ENCODE data around the gene PSMD11. TPM values are rescaled to one million over a fixed set of nuclear protein-coding genes. Genes with fewer than 3 reads are reported as not detected.
"Not testable (repeated sequence)": the region's sequence is repeated elsewhere in the genome, so short reads cannot be mapped to it uniquely, and the experiment has no call there.

The PSMD11 gene
- 63.7 TPM for total RNA-seq
- long read RNA-seq, full-length matches to known transcripts, result 150 of 160 reads
- long read RNA-seq, partial matches to known transcripts, result 3 of 160 reads
- long read RNA-seq, other reads (novel, unspliced or antisense), result 7 of 160 reads

DNA sequence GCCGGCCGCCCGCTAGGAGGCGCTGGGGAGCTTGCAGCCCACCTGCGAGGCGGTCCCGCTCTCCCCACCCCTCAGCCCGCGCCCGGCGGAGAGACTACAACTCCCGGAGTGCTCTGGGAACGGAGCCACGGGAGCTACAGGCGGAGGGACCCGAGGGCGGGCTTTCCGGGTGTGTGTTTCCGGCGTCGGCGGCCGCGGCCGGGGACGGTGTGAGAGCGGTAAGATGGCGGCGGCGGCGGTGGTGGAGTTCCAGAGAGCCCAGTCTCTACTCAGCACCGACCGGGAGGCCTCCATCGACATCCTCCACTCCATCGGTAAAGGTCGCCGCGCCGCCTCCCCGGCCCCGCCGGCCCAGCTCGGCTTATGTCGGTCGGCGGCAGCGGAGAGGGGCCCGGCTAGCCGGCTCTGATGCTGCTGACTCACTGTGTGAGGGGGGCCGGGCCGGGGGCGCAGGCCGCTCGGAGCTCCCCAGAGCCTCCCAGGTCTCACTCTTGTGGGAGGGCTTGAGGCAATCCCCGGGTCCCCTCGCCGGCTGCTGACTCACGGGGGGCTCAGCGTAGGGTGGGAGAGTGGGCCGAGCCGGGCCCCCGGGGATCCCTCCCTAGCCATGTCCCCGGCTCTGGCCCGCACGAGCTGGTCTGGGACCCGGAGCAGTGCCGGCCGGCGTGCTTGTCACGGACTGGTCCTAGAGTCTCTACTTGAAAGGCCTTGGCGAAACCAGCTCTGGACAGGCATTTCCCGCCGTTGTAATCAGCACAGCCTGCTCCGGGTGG lies at the start of gene PSMD11:
TSS of gene PSMD11 (plus strand) at position 210 of the 773 bp plus-strand sequence. CDS start at position 224, 14 bp downstream.
- no peaks in the 10 kb centered on the region for H3K9me3 ChIP-seq (replicated peaks)
- intact Hi-C loops (cut with micrococcal nuclease), result no loop called here
- peaks cover 46% of the 10 kb centered on the region for H3K4me1 ChIP-seq
- H3K27ac ChIP-seq (replicated peaks), result peak within 1 kb of the TSS; percentile 86
- no peaks in the 10 kb centered on the region for H3K27me3 ChIP-seq (ENCODE audit: low read depth)
- TF ChIP-seq CTCF (IDR thresholded peaks at IDR 0.05; ENCODE audit: borderline replicate concordance), result peak; percentile 96
- peak within 1 kb of the TSS; percentile 99 for H3K4me3 ChIP-seq
- peaks cover 28% of the 10 kb centered on the region for H3K36me3 ChIP-seq
- peak; percentile 99 for DNase-seq

DNA sequence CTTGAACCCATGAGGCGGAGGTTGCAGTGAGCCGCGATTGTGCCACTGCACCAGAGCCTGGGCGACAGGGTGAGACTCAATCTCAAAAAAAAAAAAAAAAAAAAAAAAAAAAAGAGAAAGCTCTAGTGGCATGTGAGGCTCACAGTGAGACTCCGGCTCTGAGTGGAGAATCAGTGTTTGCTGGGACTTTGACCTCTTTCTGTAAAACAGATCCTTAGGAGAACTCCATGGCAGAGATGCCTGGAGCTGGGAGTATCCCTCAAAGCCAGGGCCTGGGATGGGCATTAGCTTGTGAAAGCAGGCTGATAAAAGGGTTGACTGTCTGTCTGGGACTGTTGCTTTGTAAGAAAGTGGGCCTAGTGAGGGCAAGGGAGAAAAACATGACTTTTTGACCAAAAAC lies 48.0 kb upstream of the PSMD11 start:
- no peak overlapping the region for H3K27ac ChIP-seq (replicated peaks)
- H3K36me3 ChIP-seq, result no peaks in the 10 kb centered on the region
- no peak for DNase-seq
- no peaks in the 10 kb centered on the region for H3K9me3 ChIP-seq (replicated peaks)
- intact Hi-C loops (cut with micrococcal nuclease), result no loop called here
- no peak overlapping the region for H3K4me3 ChIP-seq
- TF ChIP-seq CTCF (IDR thresholded peaks at IDR 0.05; ENCODE audit: borderline replicate concordance), result no peak
- no peaks in the 10 kb centered on the region for H3K27me3 ChIP-seq (ENCODE audit: low read depth)
- H3K4me1 ChIP-seq, result peaks cover 14% of the 10 kb centered on the region

GRCh38 chr17:32398946-32399345 lies 45.4 kb upstream of the PSMD11 start:
- H3K36me3 ChIP-seq, result no peaks in the 10 kb centered on the region
- no peaks in the 10 kb centered on the region for H3K27me3 ChIP-seq (ENCODE audit: low read depth)
- intact Hi-C loops (cut with micrococcal nuclease), result no loop called here
- no peak for TF ChIP-seq CTCF (IDR thresholded peaks at IDR 0.05; ENCODE audit: borderline replicate concordance)
- H3K9me3 ChIP-seq (replicated peaks), result no peaks in the 10 kb centered on the region
- H3K4me3 ChIP-seq, result no peak overlapping the region
- peaks cover 14% of the 10 kb centered on the region for H3K4me1 ChIP-seq
- peak overlapping the region; percentile 18 for H3K27ac ChIP-seq (replicated peaks)
- DNase-seq, result no peak

- H3K27ac ChIP-seq (replicated peaks); intact Hi-C loops (cut with micrococcal nuclease); DNase-seq: not testable (repeated sequence)
Observed at GRCh38 chr17:32410085-32410484, 34.2 kb upstream of the PSMD11 start.

GRCh38 chr17:32426894-32427293 lies 17.4 kb upstream of the PSMD11 start:
- TF ChIP-seq CTCF (IDR thresholded peaks at IDR 0.05; ENCODE audit: borderline replicate concordance), result no peak
- Histone ChIP-seq H3K27me3 (ENCODE audit: low read depth) (no peaks in the 10 kb centered on the region), H3K9me3 (replicated peaks) (peaks cover 10% of the 10 kb centered on the region), H3K36me3 (peaks cover 10% of the 10 kb centered on the region), H3K4me3 (no peak overlapping the region), H3K4me1 (no peaks in the 10 kb centered on the region), H3K27ac (replicated peaks) (no peak overlapping the region)
- intact Hi-C loops (cut with micrococcal nuclease), result no loop called here
- DNase-seq, result no peak

More at GRCh38 chr17:32410085-32410484, 34.2 kb upstream of the PSMD11 start:
- not testable (repeated sequence) for H3K4me3 ChIP-seq; H3K4me1 ChIP-seq; H3K9me3 ChIP-seq (replicated peaks); H3K27me3 ChIP-seq (ENCODE audit: low read depth)
- peaks cover 29% of the 10 kb centered on the region for H3K36me3 ChIP-seq

GRCh38 chr17:32429598-32429997 lies 14.7 kb upstream of the PSMD11 start:
- no peak for TF ChIP-seq CTCF (IDR thresholded peaks at IDR 0.05; ENCODE audit: borderline replicate concordance)
- no peak overlapping the region for H3K27ac ChIP-seq (replicated peaks)
- intact Hi-C loops (cut with micrococcal nuclease), result no loop called here

More at GRCh38 chr17:32429598-32429997, 14.7 kb upstream of the PSMD11 start:
- Histone ChIP-seq H3K9me3 (replicated peaks) (peaks cover 10% of the 10 kb centered on the region), H3K36me3 (peaks cover 10% of the 10 kb centered on the region), H3K4me1 (no peaks in the 10 kb centered on the region), H3K4me3 (no peak overlapping the region), H3K27me3 (ENCODE audit: low read depth) (no peaks in the 10 kb centered on the region)
- no peak for DNase-seq
